Activated naive CD4-positive, alpha-beta T cell treated with anti-CD3 and anti-CD28 coated beads, Interleukin-2, amount 50 U/mL, for 16 hours (primary cell): ENCODE results near the gene RELN.

Source experiments
- DNase-seq: peaks from one replicate; pipeline ENCODE4 v3.0.0-alpha.2; 2020

RELN gene

GRCh38 chr7:103989785-103990767 is 618 bp upstream of the RELN start:
- no peak for DNase-seq

GRCh38 chr7:103988468-103989199 is 824 bp downstream of the RELN start:
- DNase-seq = no peak

GRCh38 chr7:103987451-103987850 is 2.0 kb downstream of the RELN start:
- no peak for DNase-seq

- DNase-seq = no peak
Measured at GRCh38 chr7:103985565-103986126, 3.8 kb downstream of the RELN start.

- no peak for DNase-seq
Measured at GRCh38 chr7:103984050-103984449, 5.4 kb downstream of the RELN start.

- no peak for DNase-seq
Measured at GRCh38 chr7:103983201-103983977, 6.1 kb downstream of the RELN start.

GRCh38 chr7:103981003-103981423 is 8.4 kb downstream of the RELN start:
- no peak for DNase-seq

GRCh38 chr7:103972779-103973434 is 16.6 kb downstream of the RELN start:
- DNase-seq = no peak

GRCh38 chr7:103967401-103967800 is 22.1 kb downstream of the RELN start:
- no peak for DNase-seq

GRCh38 chr7:103966593-103967277 is 22.7 kb downstream of the RELN start:
- DNase-seq = no peak

- DNase-seq = no peak
Measured at GRCh38 chr7:103964269-103964668, 25.2 kb downstream of the RELN start.

GRCh38 chr7:103962070-103962469 is 27.4 kb downstream of the RELN start:
- DNase-seq = no peak

GRCh38 chr7:103958284-103958818 is 31.1 kb downstream of the RELN start:
- no peak for DNase-seq

GRCh38 chr7:103955985-103956384 is 33.5 kb downstream of the RELN start:
- DNase-seq = no peak

GRCh38 chr7:103952408-103952807 is 37.0 kb downstream of the RELN start:
- DNase-seq = no peak

- DNase-seq = no peak
Measured at GRCh38 chr7:103951311-103951710, 38.1 kb downstream of the RELN start.

GRCh38 chr7:103949374-103949773 is 40.1 kb downstream of the RELN start:
- DNase-seq = no peak

- no peak for DNase-seq
Measured at GRCh38 chr7:103947026-103947655, 42.3 kb downstream of the RELN start.

- DNase-seq = no peak
Measured at GRCh38 chr7:103944230-103944900, 45.1 kb downstream of the RELN start.

GRCh38 chr7:103941976-103942375 is 47.5 kb downstream of the RELN start:
- no peak for DNase-seq
